Measurements from ENCODE around the gene PACRG. TPM values are rescaled to one million over a fixed set of nuclear protein-coding genes. Genes with fewer than 3 reads are reported as not detected.

PACRG gene
- total RNA-seq, 1 donor from 2014 or later, result 10.5 TPM

- H3K36me3 ChIP-seq, result no peaks in the 10 kb centered on the region
- H3K27me3 ChIP-seq (ENCODE audit: low read depth), result no peaks in the 10 kb centered on the region
- DNase-seq, result no peak
- no peaks in the 10 kb centered on the region for H3K9me3 ChIP-seq (replicated peaks)
- no peak overlapping the region for H3K27ac ChIP-seq (replicated peaks)
- H3K4me1 ChIP-seq, result no peaks in the 10 kb centered on the region
- H3K4me3 ChIP-seq, result no peak overlapping the region
- no peak for TF ChIP-seq CTCF (IDR thresholded peaks at IDR 0.05; ENCODE audit: borderline replicate concordance)
- intact Hi-C loops (cut with micrococcal nuclease), result no loop called here
Measured at GRCh38 chr6:163165155-163165910, 437.6 kb downstream of the PACRG start.

- Histone ChIP-seq H3K36me3 (no peaks in the 10 kb centered on the region), H3K4me3 (no peak overlapping the region), H3K27me3 (ENCODE audit: low read depth) (no peaks in the 10 kb centered on the region), H3K9me3 (replicated peaks) (no peaks in the 10 kb centered on the region), H3K27ac (replicated peaks) (no peak overlapping the region), H3K4me1 (no peaks in the 10 kb centered on the region)
- no peak for DNase-seq
- intact Hi-C loops (cut with micrococcal nuclease), result no loop called here
- TF ChIP-seq CTCF (IDR thresholded peaks at IDR 0.05; ENCODE audit: borderline replicate concordance), result no peak
Measured at GRCh38 chr6:163165922-163166321, 438.1 kb downstream of the PACRG start.

GRCh38 chr6:163166507-163166906 is 438.7 kb downstream of the PACRG start:
- no peak for DNase-seq
- H3K4me1 ChIP-seq, result no peaks in the 10 kb centered on the region
- no peak for TF ChIP-seq CTCF (IDR thresholded peaks at IDR 0.05; ENCODE audit: borderline replicate concordance)

GRCh38 chr6:163169521-163169920 is 441.7 kb downstream of the PACRG start:
- no peaks in the 10 kb centered on the region for H3K4me1 ChIP-seq
- DNase-seq, result no peak
- no peaks in the 10 kb centered on the region for H3K36me3 ChIP-seq
- intact Hi-C loops (cut with micrococcal nuclease), result no loop called here
- no peaks in the 10 kb centered on the region for H3K9me3 ChIP-seq (replicated peaks)
- no peak overlapping the region for H3K27ac ChIP-seq (replicated peaks)
- no peak for TF ChIP-seq CTCF (IDR thresholded peaks at IDR 0.05; ENCODE audit: borderline replicate concordance)
- no peaks in the 10 kb centered on the region for H3K27me3 ChIP-seq (ENCODE audit: low read depth)
- H3K4me3 ChIP-seq, result no peak overlapping the region

More at GRCh38 chr6:163166507-163166906, 438.7 kb downstream of the PACRG start:
- no peaks in the 10 kb centered on the region for H3K27me3 ChIP-seq (ENCODE audit: low read depth)
- no peaks in the 10 kb centered on the region for H3K9me3 ChIP-seq (replicated peaks)
- no peak overlapping the region for H3K4me3 ChIP-seq
- no peak overlapping the region for H3K27ac ChIP-seq (replicated peaks)
- no peaks in the 10 kb centered on the region for H3K36me3 ChIP-seq
- intact Hi-C loops (cut with micrococcal nuclease), result no loop called here

GRCh38 chr6:163170294-163170883 is 442.6 kb downstream of the PACRG start:
- H3K4me1 ChIP-seq, result no peaks in the 10 kb centered on the region
- TF ChIP-seq CTCF (IDR thresholded peaks at IDR 0.05; ENCODE audit: borderline replicate concordance), result peak; percentile 64
- H3K4me3 ChIP-seq, result no peak overlapping the region
- no peak overlapping the region for H3K27ac ChIP-seq (replicated peaks)
- intact Hi-C loops (cut with micrococcal nuclease), result loop anchor here (10.0 kb wide), 1 partner anchor 794 kb away; no protein-coding TSS in a partner anchor
- H3K27me3 ChIP-seq (ENCODE audit: low read depth), result no peaks in the 10 kb centered on the region
- H3K36me3 ChIP-seq, result no peaks in the 10 kb centered on the region
- H3K9me3 ChIP-seq (replicated peaks), result no peaks in the 10 kb centered on the region
- DNase-seq, result no peak
